Adrenal gland (tissue), 12 donors: ENCODE measurements around the gene HOXA9. TPM values are rescaled to one million over a fixed set of nuclear protein-coding genes. Genes with fewer than 3 reads are reported as not detected.
A peak's percentile ranks its signal among the peaks of the same experiment; 100 is the strongest.

Source experiments
- DNase-seq, 7 donors: peaks; one replicate each; pipeline ENCODE4 v3.0.0-alpha.2; 2019 to 2020
- H3K27ac ChIP-seq, 5 donors: fragments of 200-600 bp; sonication (generic) in 4 of 5; 1 replicate in 3 of 5; 2 replicates in 2 of 5; pipeline versions ENCODE4 v1.5.1 to v1.8.0; 2016 to 2020; ENCODE audit warnings: mild to moderate bottlenecking in 1 of 5
- H3K27me3 ChIP-seq: fragments of 200-600 bp; 2 replicates; pipeline ENCODE4 v1.8.0; 2021
- H3K36me3 ChIP-seq, 2 donors: fragments of 200-600 bp; replicated peaks in 1 of 2; 1 replicate in 1 of 2; 2 replicates in 1 of 2; pipeline versions ENCODE4 v1.5.1 to v1.8.0; 2018 to 2022
- H3K4me1 ChIP-seq, 2 donors: fragments of 200-600 bp; replicated peaks in 1 of 2; 1 replicate in 1 of 2; 2 replicates in 1 of 2; pipeline versions ENCODE4 v1.5.1 to v1.8.0; 2018 to 2021
- H3K4me3 ChIP-seq, 4 donors: fragments of 200-600 bp; sonication (generic) in 3 of 4; one replicate each; pipeline ENCODE4 v1.5.1; 2016 to 2018
- H3K9me3 ChIP-seq, 3 donors: fragments of 200-600 bp; sonication (generic) in 1 of 3; replicated peaks in 1 of 3; 1 replicate in 2 of 3; 2 replicates in 1 of 3; pipeline versions ENCODE4 v1.5.1 to v1.8.0; 2016 to 2021
- POLR2A ChIP-seq, 2 donors: fragments of 450-650 bp; IDR thresholded peaks; one replicate each; pipeline ENCODE4 v1.6.1; 2017; ENCODE audit warnings: antibody characterized with exemption in 2 of 2, mild to moderate bottlenecking in 2 of 2, moderate library complexity in 1 of 2
- WGBS, 4 donors: extraction: QIAGEN DNeasy Blood & Tissue Kit in 2 of 4; methylation state at CpG; one replicate each; pipeline versions ENCODE4 v1.1.5 to v1.1.7; 2013 to 2017; 5-methylcytosine and 5-hydroxymethylcytosine counted together
- intact Hi-C, 2 donors: fragments of 100-400 bp; cut with DNase I; formaldehyde crosslinking; loops; one replicate each; pipeline versions ENCODE4 v1.14.1 to v1.15.0; 2022 to 2023
- polyA plus RNA-seq, 3 donors: library from polyadenylated mRNA; stranded (reverse); fragments of 200-250 nt in 2 of 3; fragments of 350-450 nt in 1 of 3; fragmentation: Illumina TruSeq in 1 of 3; extraction: RNeasy Lipid Tissue Mini Kit (QIAGEN cat#74804) in 1 of 3; gene quantifications; one replicate each; pipeline ENCODE4 v1.2.3, GENCODE V29; 2013 to 2014
- total RNA-seq, 9 donors: library from RNA; depleted of rRNA in 4 of 9; stranded (reverse); fragments of >200 nt in 4 of 9; fragments of 120-200 nt in 1 of 9; fragmentation: NEBNext Ultra II Directional in 1 of 9; extraction: Animal tissue kit (Norgen Biotek cat#: 25700) in 1 of 9; gene quantifications; one replicate each; pipeline versions ENCODE4 v1.1.0 to v1.2.4, GENCODE V29; 2013 to 2023
- TF ChIP-seq, protein P1 (sequence below), 6 experiments: fragments of 450-650 bp in 4 of 6; fragments of 200-600 bp in 2 of 6; sonication (generic) in 1 of 6; IDR thresholded peaks; 1 replicate in 5 of 6; 2 replicates in 1 of 6; pipeline versions ENCODE4 v1.5.1 to v1.8.0; 2016 to 2021; ENCODE audit warnings: antibody characterized with exemption in 6 of 6, mild to moderate bottlenecking in 2 of 6, moderate library complexity in 1 of 6
- donor health status: healthy with polysubstance abuse.
- donor health status: Bipolar disorder and iron deficiency.
- donor health status: DM: yes; HTN: yes; CAD: no.
- donor health status: DM: no; HTN: no; CAD: no.
- donor health status: DM: no; HTN: no; CAD: no.
- donor health status: DM: yes; HTN: yes; CAD: no.

HOXA9 gene
- total and polyA plus RNA-seq, 12 donors = 2.6 to 26.7 (median 11.7) TPM

DNA sequence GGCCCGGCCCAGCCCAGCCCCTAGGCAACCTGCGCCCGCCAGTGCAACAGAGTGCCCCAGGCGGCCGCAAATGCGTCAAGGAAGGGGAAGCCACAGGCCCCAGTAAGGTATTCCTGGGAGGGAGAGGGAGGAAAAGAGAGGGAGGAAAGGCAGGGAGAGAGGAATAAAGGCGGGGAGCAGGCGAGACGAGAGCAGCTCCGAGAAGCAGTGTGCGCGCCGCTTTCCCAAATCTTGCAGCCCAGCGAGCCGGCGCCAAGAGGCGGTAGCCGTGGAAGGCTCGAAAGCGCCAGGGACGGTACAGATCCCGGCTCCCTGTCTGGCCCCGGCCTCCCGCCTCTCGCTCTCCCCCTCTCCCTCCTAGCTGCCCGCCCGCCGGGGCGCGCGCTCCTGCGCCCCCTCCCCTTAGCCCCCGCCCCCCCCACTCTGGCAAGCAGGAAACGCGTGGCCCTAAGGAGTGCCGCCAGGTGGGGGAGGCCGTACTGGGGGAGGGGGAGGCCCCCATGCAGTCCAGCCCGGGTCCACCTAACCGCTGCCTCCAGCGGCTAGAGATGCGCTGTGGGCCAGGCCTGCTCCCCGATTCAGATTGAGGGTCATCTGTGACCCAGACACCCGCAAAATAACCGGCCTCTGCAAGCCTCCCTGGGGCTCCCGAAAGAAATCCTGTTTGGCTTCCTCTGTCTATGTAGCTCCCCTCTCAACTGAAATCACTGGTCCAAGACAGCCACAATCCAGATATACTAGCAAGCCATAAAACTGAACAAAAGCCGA is 4.5 kb upstream of the HOXA9 start:
- 34 to 49% (median 38%) methylated on average over 16 to 46 of the region's 46 CpGs for WGBS, 4 donors
- Histone ChIP-seq H3K9me3 (no peaks in the 10 kb centered on the region), H3K27me3 (peaks cover 71% of the 10 kb centered on the region), H3K36me3 (no peaks in the 10 kb centered on the region), H3K4me1 (peaks cover 17 to 23% of the 10 kb centered on the region in 2 donors), H3K4me3 (no peak overlapping the region), H3K27ac (no peak overlapping the region)
- intact Hi-C loops = loop anchor here (10.0 kb wide), 3 partner anchors 795 to 1285 kb away; no protein-coding TSS in a partner anchor
- no peak for TF ChIP-seq POLR2A (IDR thresholded peaks at IDR 0.05)
- TF ChIP-seq, protein P1, sequence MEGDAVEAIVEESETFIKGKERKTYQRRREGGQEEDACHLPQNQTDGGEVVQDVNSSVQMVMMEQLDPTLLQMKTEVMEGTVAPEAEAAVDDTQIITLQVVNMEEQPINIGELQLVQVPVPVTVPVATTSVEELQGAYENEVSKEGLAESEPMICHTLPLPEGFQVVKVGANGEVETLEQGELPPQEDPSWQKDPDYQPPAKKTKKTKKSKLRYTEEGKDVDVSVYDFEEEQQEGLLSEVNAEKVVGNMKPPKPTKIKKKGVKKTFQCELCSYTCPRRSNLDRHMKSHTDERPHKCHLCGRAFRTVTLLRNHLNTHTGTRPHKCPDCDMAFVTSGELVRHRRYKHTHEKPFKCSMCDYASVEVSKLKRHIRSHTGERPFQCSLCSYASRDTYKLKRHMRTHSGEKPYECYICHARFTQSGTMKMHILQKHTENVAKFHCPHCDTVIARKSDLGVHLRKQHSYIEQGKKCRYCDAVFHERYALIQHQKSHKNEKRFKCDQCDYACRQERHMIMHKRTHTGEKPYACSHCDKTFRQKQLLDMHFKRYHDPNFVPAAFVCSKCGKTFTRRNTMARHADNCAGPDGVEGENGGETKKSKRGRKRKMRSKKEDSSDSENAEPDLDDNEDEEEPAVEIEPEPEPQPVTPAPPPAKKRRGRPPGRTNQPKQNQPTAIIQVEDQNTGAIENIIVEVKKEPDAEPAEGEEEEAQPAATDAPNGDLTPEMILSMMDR (IDR thresholded peaks at IDR 0.05) = no peak
- DNase-seq = peak in 1 of 7 donors; percentile 19

DNA sequence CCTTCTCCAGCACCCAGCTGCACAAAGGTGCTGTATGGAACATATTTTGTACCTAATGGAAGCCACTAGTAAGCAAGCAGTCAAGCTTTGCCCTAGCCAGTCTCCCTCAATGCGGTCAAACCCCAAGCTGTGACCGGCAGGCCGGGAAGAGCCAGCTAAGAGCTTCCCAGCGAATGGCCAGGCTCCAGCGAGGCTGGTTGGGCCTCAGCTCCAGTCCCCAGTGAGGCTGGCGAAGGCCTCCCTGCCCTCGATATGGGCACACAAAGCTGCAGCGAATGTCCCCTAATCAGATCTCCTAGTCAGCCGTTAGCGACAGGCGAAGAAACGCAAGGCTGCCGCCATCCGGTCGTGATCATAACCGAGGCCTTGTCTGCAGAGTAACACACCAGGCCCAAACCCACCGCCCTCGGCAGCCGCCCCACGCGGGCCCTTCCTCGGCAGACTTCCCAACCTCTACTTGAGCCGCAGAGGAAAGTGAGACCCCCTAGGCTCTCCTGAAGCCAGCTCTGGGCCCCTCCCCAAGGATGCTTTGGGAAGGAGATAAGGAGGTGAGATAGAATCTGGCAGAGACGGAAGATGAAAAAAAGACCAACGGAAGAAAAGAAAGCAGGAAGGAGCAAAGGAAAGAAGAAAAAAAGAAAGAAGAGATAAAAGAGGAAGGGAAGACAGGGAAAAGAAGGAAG is 3.1 kb upstream of the HOXA9 start:
- peak in 1 of 7 donors; percentile 19 for DNase-seq
- Histone ChIP-seq H3K4me3 (no peak overlapping the region), H3K4me1 (peaks cover 8 to 18% of the 10 kb centered on the region in 2 donors), H3K27me3 (peaks cover 61% of the 10 kb centered on the region), H3K27ac (no peak overlapping the region), H3K36me3 (no peaks in the 10 kb centered on the region), H3K9me3 (no peaks in the 10 kb centered on the region)
- 68 to 74% (median 69%) methylated on average over 23 to 25 of the region's 25 CpGs for WGBS, 4 donors
- intact Hi-C loops = loop anchor here (10.0 kb wide), 3 partner anchors 794 to 1284 kb away; no protein-coding TSS in a partner anchor
- TF ChIP-seq, protein P1 (IDR thresholded peaks at IDR 0.05) = no peak

DNA sequence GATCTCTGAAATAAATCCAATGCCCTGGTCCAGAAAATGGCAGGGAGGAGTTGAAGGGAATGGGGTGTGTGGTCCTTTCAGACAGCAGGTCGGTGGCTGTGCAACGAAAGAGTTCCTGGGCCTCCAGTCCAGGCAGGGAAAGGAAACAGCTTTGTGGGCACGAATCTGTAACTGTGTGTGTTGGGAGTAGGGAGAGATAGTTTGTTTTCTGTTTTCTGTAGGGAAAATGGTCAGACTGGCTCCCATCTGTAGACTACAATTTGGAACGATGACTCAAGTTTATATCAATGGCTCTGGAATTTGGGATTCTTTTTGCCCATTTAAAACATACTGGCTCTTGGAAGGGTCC is 2.6 kb upstream of the HOXA9 start:
- Histone ChIP-seq H3K9me3 (no peaks in the 10 kb centered on the region), H3K27ac (no peak overlapping the region), H3K27me3 (peaks cover 57% of the 10 kb centered on the region), H3K4me1 (peaks cover 3 to 18% of the 10 kb centered on the region in 2 donors), H3K36me3 (no peaks in the 10 kb centered on the region), H3K4me3 (no peak overlapping the region)
- 62 to 78% (median 69%) methylated on average over 4 of the region's 4 CpGs for WGBS, 4 donors
- intact Hi-C loops = loop anchor here (10.0 kb wide), 3 partner anchors 793 to 1283 kb away; no protein-coding TSS in a partner anchor
- TF ChIP-seq, protein P1 (IDR thresholded peaks at IDR 0.05) = no peak
- no peak for TF ChIP-seq POLR2A (IDR thresholded peaks at IDR 0.05)
- no peak for DNase-seq
